GM23338 (cell line): ENCODE results near the gene BET1. TPM values are rescaled to one million over a fixed set of nuclear protein-coding genes. Genes with fewer than 3 reads are reported as not detected.
A peak's percentile ranks its signal among the peaks of the same experiment; 100 is the strongest.

Experiments
- ATAC-seq: fragments of 200-7000 bp; cut with Tn5 transposase; 3 replicates; pipeline ENCODE4 v1.9.1; 2020
- DNase-seq: peaks from one replicate; pipeline ENCODE4 v3.0.0-alpha.2; 2015; ENCODE audit warnings: low spot score
- H2AFZ ChIP-seq: fragments of 200-600 bp; sonication (generic); 2 replicates; pipeline ENCODE4 v1.8.0; 2016; ENCODE audit warnings: antibody characterized with exemption, mild to moderate bottlenecking, moderate library complexity
- H3F3A ChIP-seq: fragments of 200-600 bp; sonication (generic); replicated peaks from 2 replicates; pipeline ENCODE4 v1.8.0; 2017; ENCODE audit warnings: antibody characterized with exemption, mixed run types, low read depth
- H3K27ac ChIP-seq: fragments of 200-600 bp; sonication (generic); 2 replicates; pipeline ENCODE4 v1.6.1; 2016; ENCODE audit warnings: low read depth
- H3K27me3 ChIP-seq: fragments of 200-600 bp; sonication (generic); 2 replicates; pipeline ENCODE4 v1.8.0; 2016; ENCODE audit warnings: mild to moderate bottlenecking, mixed run types, moderate library complexity; ENCODE audit not compliant: insufficient read depth
- H3K36me3 ChIP-seq: fragments of 200-600 bp; sonication (generic); 2 replicates; pipeline ENCODE4 v1.8.0; 2016; ENCODE audit warnings: mild to moderate bottlenecking; ENCODE audit not compliant: insufficient read depth
- H3K4me1 ChIP-seq: fragments of 200-600 bp; sonication (generic); 2 replicates; pipeline ENCODE4 v1.8.0; 2016; ENCODE audit warnings: mild to moderate bottlenecking, moderate library complexity; ENCODE audit not compliant: insufficient read depth
- H3K4me2 ChIP-seq: fragments of 200-600 bp; sonication (generic); 2 replicates; pipeline ENCODE4 v1.7.1; 2017; ENCODE audit warnings: mixed run types
- H3K4me3 ChIP-seq: fragments of 200-600 bp; sonication (generic); 2 replicates; pipeline ENCODE4 v1.6.1; 2016; ENCODE audit warnings: mixed run types
- H3K79me2 ChIP-seq: fragments of 200-600 bp; sonication (generic); replicated peaks from 2 replicates; pipeline ENCODE4 v1.8.0; 2017; ENCODE audit warnings: mild to moderate bottlenecking; ENCODE audit not compliant: insufficient read depth
- H3K9me2 ChIP-seq: fragments of 200-600 bp; sonication (generic); 2 replicates; pipeline ENCODE4 v1.8.0; 2017; ENCODE audit not compliant: insufficient read depth
- H4K20me1 ChIP-seq: fragments of 200-600 bp; sonication (generic); replicated peaks from 2 replicates; pipeline ENCODE4 v1.8.0; 2017; ENCODE audit warnings: mild to moderate bottlenecking; ENCODE audit not compliant: insufficient read depth
- H3K27ac Mint-ChIP-seq: 2 replicates; pipeline ENCODE4 v1.8.0; 2020; ENCODE audit warnings: inconsistent platforms, mild to moderate bottlenecking, moderate library complexity, mixed read lengths
- H3K27me3 Mint-ChIP-seq: 3 replicates; pipeline ENCODE4 v1.8.0; 2022; ENCODE audit warnings: low read depth, mild to moderate bottlenecking, moderate library complexity, mixed read lengths, inconsistent platforms; ENCODE audit not compliant: insufficient read depth, poor library complexity
- H3K36me3 Mint-ChIP-seq: 3 replicates; pipeline ENCODE4 v1.8.0; 2021; ENCODE audit warnings: low read depth, mild to moderate bottlenecking, inconsistent platforms, moderate library complexity, mixed read lengths
- H3K4me1 Mint-ChIP-seq: 3 replicates; pipeline ENCODE4 v1.8.0; 2020; ENCODE audit warnings: mild to moderate bottlenecking, inconsistent platforms, mixed read lengths
- H3K4me3 Mint-ChIP-seq: 3 replicates; pipeline ENCODE4 v1.8.0; 2021; ENCODE audit warnings: moderate library complexity, mild to moderate bottlenecking, inconsistent platforms, mixed read lengths
- H3K9me3 Mint-ChIP-seq: 3 replicates; pipeline ENCODE4 v1.8.0; 2020; ENCODE audit warnings: moderate library complexity, mild to moderate bottlenecking, inconsistent platforms, mixed read lengths
- CREB1 ChIP-seq: fragments of 250-450 bp; sonication (Bioruptor Pico); IDR thresholded peaks from 2 replicates; pipeline ENCODE4 v1.5.0; 2020; ENCODE audit warnings: low read depth, mild to moderate bottlenecking, moderate library complexity
- CTCF ChIP-seq, 2 experiments: fragments of 200-600 bp in 1 of 2; sonication (generic) in 1 of 2; conservative IDR thresholded peaks; 2 replicates each; pipeline versions ENCODE4 v1.5.1 to v1.6.1; 2016 to 2017; ENCODE audit warnings: antibody characterized with exemption in 2 of 2, low read depth in 2 of 2, mild to moderate bottlenecking in 2 of 2, moderate library complexity in 1 of 2
- ETS1 ChIP-seq: IDR thresholded peaks from 2 replicates; pipeline ENCODE4 v1.6.1; 2016; ENCODE audit warnings: antibody characterized with exemption
- EZH2 ChIP-seq: fragments of 200-600 bp; sonication (generic); IDR thresholded peaks from one replicate; pipeline ENCODE4 v1.8.0; 2017; ENCODE audit warnings: antibody characterized with exemption, mild to moderate bottlenecking, low read depth; ENCODE audit not compliant: unreplicated experiment
- EZH2phosphoT487 ChIP-seq: fragments of 200-600 bp; sonication (generic); IDR thresholded peaks from one replicate; pipeline ENCODE4 v1.8.1; 2018; ENCODE audit warnings: antibody characterized with exemption; ENCODE audit not compliant: unreplicated experiment
- JUNB ChIP-seq: IDR thresholded peaks from one replicate; pipeline ENCODE4 v1.6.1; 2016; ENCODE audit warnings: antibody characterized with exemption; ENCODE audit not compliant: unreplicated experiment
- NANOG ChIP-seq: IDR thresholded peaks from 2 replicates; pipeline ENCODE4 v1.6.1; 2016; ENCODE audit warnings: antibody characterized with exemption, borderline replicate concordance
- POLR2AphosphoS5 ChIP-seq: IDR thresholded peaks from 2 replicates; pipeline ENCODE4 v1.6.1; 2016; ENCODE audit warnings: antibody characterized with exemption, low read depth
- REST ChIP-seq: IDR thresholded peaks from one replicate; pipeline ENCODE4 v1.6.1; 2018; ENCODE audit warnings: antibody characterized with exemption; ENCODE audit not compliant: unreplicated experiment
- STAT1 ChIP-seq: IDR thresholded peaks from one replicate; pipeline ENCODE4 v1.6.1; 2016; ENCODE audit warnings: antibody characterized with exemption; ENCODE audit not compliant: unreplicated experiment
- ZNF114 ChIP-seq: fragments of 250-450 bp; sonication (Bioruptor Pico); IDR thresholded peaks from 2 replicates; pipeline ENCODE4 v1.5.0; 2020; ENCODE audit warnings: mild to moderate bottlenecking, moderate library complexity
- ZNF331 ChIP-seq: fragments of 250-450 bp; sonication (Bioruptor Pico); IDR thresholded peaks from 2 replicates; pipeline ENCODE4 v1.5.0; 2020; ENCODE audit warnings: low read depth, mild to moderate bottlenecking, moderate library complexity
- ZNF462 ChIP-seq: fragments of 250-450 bp; sonication (Bioruptor Pico); IDR thresholded peaks from 2 replicates; pipeline ENCODE4 v1.5.0; 2020; ENCODE audit warnings: mild to moderate bottlenecking, moderate library complexity
- polyA plus RNA-seq: library from polyadenylated mRNA; unstranded; fragments of >200 nt; fragmentation: Nextera tagmentation; extraction: Ambion mirVana; gene quantifications from 2 replicates; pipeline ENCODE4 v1.2.1, GENCODE V29; 2016
- total RNA-seq: library from RNA; depleted of rRNA; stranded (reverse); fragments of >200 nt; shearing (Covaris generic); gene quantifications from 2 replicates; pipeline ENCODE4 v1.2.3, GENCODE V29; 2014

Gene BET1
- total and polyA plus RNA-seq, 2 experiments from 2014 or later: 42.2 to 69.2 TPM

GRCh38 chr7:93987297-93987696 lies 16.9 kb downstream of the BET1 start:
- no peak overlapping the region for H3K4me3 Mint-ChIP-seq
- Histone ChIP-seq H3K4me1 (peaks cover 30% of the 10 kb centered on the region; the same call in 1 of the 2 replicates), H3K9me2 (no peaks in the 10 kb centered on the region), H3K79me2 (no peaks in the 10 kb centered on the region), H2AFZ (no peak overlapping the region), H3K27me3 (no peaks in the 10 kb centered on the region), H3F3A (no peaks in the 10 kb centered on the region), H3K4me2 (no peak overlapping the region), H3K4me3 (no peak overlapping the region), H4K20me1 (no peaks in the 10 kb centered on the region), H3K27ac (peak overlapping the region; percentile 61; the same call in 1 of the 2 replicates), H3K36me3 (no peaks in the 10 kb centered on the region)
- H3K4me1 Mint-ChIP-seq: peaks cover 19% of the 10 kb centered on the region
- no peaks in the 10 kb centered on the region for H3K27me3 Mint-ChIP-seq
- H3K9me3 Mint-ChIP-seq: no peaks in the 10 kb centered on the region
- H3K36me3 Mint-ChIP-seq: no peaks in the 10 kb centered on the region
- DNase-seq (no peak), ATAC-seq (no peak)
- no peak for TF ChIP-seq ETS1
- no peak for TF ChIP-seq CREB1 (CRISPR knock-in tag)
- no peak for TF ChIP-seq EZH2phosphoT487
- TF ChIP-seq STAT1: no peak
- TF ChIP-seq POLR2AphosphoS5: no peak
- no peak for TF ChIP-seq ZNF462 (CRISPR knock-in tag)
- no peak for TF ChIP-seq NANOG
- no peak for TF ChIP-seq JUNB
- no peak for TF ChIP-seq ZNF114 (CRISPR knock-in tag)
- TF ChIP-seq ZNF331 (CRISPR knock-in tag): no peak
- TF ChIP-seq CTCF (conservative IDR thresholded peaks at IDR 0.05; ENCODE audit: low read depth in 2 of 2): no peak
- no peak for TF ChIP-seq EZH2
- TF ChIP-seq REST: no peak
- no peak overlapping the region for H3K27ac Mint-ChIP-seq
